HG03354 (cell line): ENCODE data around the gene CHCHD3.
A peak's percentile ranks its signal among the peaks of the same experiment; 100 is the strongest.
"Not testable (repeated sequence)": the region's sequence is repeated elsewhere in the genome, so short reads cannot be mapped to it uniquely, and the experiment has no call there.

Experiments used
- ATAC-seq: cut with Tn5 transposase; IDR thresholded peaks from one replicate; pipeline ENCODE4 v1.9.1; 2021; ENCODE audit warnings: mild to moderate bottlenecking; ENCODE audit not compliant: unreplicated experiment, poor library complexity, severe bottlenecking

Gene CHCHD3

GRCh38 chr7:132930881-132931280 is 151.0 kb downstream of the CHCHD3 start:
- no peak for ATAC-seq

GRCh38 chr7:132929944-132930343 is 151.9 kb downstream of the CHCHD3 start:
- ATAC-seq: not testable (repeated sequence)

GRCh38 chr7:132919771-132920170 is 162.1 kb downstream of the CHCHD3 start:
- no peak for ATAC-seq

GRCh38 chr7:132915647-132916046 is 166.2 kb downstream of the CHCHD3 start:
- ATAC-seq: no peak

- no peak for ATAC-seq
These were observed 171.2 kb downstream of the CHCHD3 start for GRCh38 chr7:132910657-132911056.

GRCh38 chr7:132907380-132907940 is 174.4 kb downstream of the CHCHD3 start:
- no peak for ATAC-seq

GRCh38 chr7:132906193-132906835 is 175.6 kb downstream of the CHCHD3 start:
- peak; percentile 62 for ATAC-seq

GRCh38 chr7:132905136-132905535 is 176.8 kb downstream of the CHCHD3 start:
- ATAC-seq: not testable (repeated sequence)

GRCh38 chr7:132904209-132904608 is 177.7 kb downstream of the CHCHD3 start:
- no peak for ATAC-seq

- not testable (repeated sequence) for ATAC-seq
These were observed 179.6 kb downstream of the CHCHD3 start for GRCh38 chr7:132902294-132902693.

GRCh38 chr7:132901241-132901640 is 180.6 kb downstream of the CHCHD3 start:
- ATAC-seq: no peak

- no peak for ATAC-seq
These were observed 182.1 kb downstream of the CHCHD3 start for GRCh38 chr7:132899833-132900232.

GRCh38 chr7:132898641-132899175 is 183.2 kb downstream of the CHCHD3 start:
- not testable (repeated sequence) for ATAC-seq

- ATAC-seq: no peak
These were observed 184.7 kb downstream of the CHCHD3 start for GRCh38 chr7:132897093-132897687.

- no peak for ATAC-seq
These were observed 186.7 kb downstream of the CHCHD3 start for GRCh38 chr7:132895231-132895630.

- ATAC-seq: no peak
These were observed 188.3 kb downstream of the CHCHD3 start for GRCh38 chr7:132893560-132893959.

- not testable (repeated sequence) for ATAC-seq
These were observed 189.1 kb downstream of the CHCHD3 start for GRCh38 chr7:132892744-132893143.

GRCh38 chr7:132891554-132891953 is 190.3 kb downstream of the CHCHD3 start:
- ATAC-seq: no peak

GRCh38 chr7:132882714-132883428 is 199.0 kb downstream of the CHCHD3 start:
- peak; percentile 68 for ATAC-seq

- ATAC-seq: no peak
These were observed 200.6 kb downstream of the CHCHD3 start for GRCh38 chr7:132881317-132881716.
